T-helper 2 cell treated with Interferon-gamma antibody and Interleukin-4, amounts not matched to agents 5 μg/mL and 100 μg/mL, for 36 hours (primary cell): ENCODE results near the gene HDAC7.
"Not testable (repeated sequence)": the region's sequence is repeated elsewhere in the genome, so short reads cannot be mapped to it uniquely, and the experiment has no call there.

Experiments
- DNase-seq: peaks from one replicate; pipeline ENCODE4 v3.0.0; 2021; ENCODE audit warnings: low spot score
- H3K27ac Mint-ChIP-seq: one replicate; pipeline ENCODE4 v1.8.0; 2021; ENCODE audit warnings: mild to moderate bottlenecking, mixed read lengths
- H3K27me3 Mint-ChIP-seq: one replicate; pipeline ENCODE4 v1.8.0; 2021; ENCODE audit warnings: low read depth, mixed read lengths
- H3K36me3 Mint-ChIP-seq: one replicate; pipeline ENCODE4 v1.8.0; 2021; ENCODE audit warnings: low read depth, mixed read lengths
- H3K4me1 Mint-ChIP-seq: one replicate; pipeline ENCODE4 v1.8.0; 2021; ENCODE audit warnings: low read depth, mixed read lengths
- H3K4me3 Mint-ChIP-seq: one replicate; pipeline ENCODE4 v1.8.0; 2022; ENCODE audit warnings: mild to moderate bottlenecking, moderate library complexity, mixed read lengths
- H3K9me3 Mint-ChIP-seq: one replicate; pipeline ENCODE4 v1.8.0; 2021; ENCODE audit warnings: mixed read lengths

The HDAC7 gene

DNA sequence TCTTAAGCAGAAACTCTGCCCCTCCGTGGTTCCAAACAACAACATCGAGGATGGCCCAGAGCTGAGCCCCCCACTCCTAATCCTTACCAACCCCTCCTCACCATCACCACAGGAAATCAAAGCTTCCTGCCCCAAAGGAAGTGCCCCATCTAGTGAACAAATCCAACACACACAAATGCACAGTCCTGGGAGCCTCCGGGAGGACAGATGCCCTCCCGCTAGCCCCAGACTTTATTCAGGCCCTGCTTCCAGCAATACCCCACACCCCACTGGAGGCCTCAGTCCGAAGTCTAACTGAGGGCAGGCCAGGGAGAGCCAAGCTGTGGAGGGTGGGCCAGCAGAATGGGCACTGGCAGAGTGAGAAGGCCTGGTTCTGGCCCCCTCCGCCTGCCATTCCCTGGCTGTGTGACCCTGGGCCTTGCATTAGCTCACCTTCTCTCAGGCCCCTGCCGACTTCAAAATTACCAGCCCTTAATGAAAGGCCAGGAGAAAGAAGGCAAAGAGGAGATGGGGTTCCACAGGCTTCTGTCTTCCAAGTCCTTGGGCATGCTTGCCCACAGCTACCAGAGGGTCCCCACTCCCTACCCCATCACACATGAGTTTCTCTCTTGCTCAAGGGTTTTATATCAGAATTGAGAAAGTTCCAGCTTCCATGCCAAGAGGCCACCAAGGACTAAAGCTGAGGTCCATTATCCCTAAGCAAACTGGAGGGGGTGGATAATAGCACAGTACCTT, 2.3 kb downstream of the HDAC7 start:
- peaks cover 67% of the 10 kb centered on the region for H3K4me1 Mint-ChIP-seq
- no peaks in the 10 kb centered on the region for H3K9me3 Mint-ChIP-seq
- H3K27ac Mint-ChIP-seq, result peak overlapping the region; percentile 86
- no peaks in the 10 kb centered on the region for H3K27me3 Mint-ChIP-seq
- DNase-seq, result no peak
- peaks cover 40% of the 10 kb centered on the region for H3K36me3 Mint-ChIP-seq
- peak overlapping the region; percentile 87 for H3K4me3 Mint-ChIP-seq

DNA sequence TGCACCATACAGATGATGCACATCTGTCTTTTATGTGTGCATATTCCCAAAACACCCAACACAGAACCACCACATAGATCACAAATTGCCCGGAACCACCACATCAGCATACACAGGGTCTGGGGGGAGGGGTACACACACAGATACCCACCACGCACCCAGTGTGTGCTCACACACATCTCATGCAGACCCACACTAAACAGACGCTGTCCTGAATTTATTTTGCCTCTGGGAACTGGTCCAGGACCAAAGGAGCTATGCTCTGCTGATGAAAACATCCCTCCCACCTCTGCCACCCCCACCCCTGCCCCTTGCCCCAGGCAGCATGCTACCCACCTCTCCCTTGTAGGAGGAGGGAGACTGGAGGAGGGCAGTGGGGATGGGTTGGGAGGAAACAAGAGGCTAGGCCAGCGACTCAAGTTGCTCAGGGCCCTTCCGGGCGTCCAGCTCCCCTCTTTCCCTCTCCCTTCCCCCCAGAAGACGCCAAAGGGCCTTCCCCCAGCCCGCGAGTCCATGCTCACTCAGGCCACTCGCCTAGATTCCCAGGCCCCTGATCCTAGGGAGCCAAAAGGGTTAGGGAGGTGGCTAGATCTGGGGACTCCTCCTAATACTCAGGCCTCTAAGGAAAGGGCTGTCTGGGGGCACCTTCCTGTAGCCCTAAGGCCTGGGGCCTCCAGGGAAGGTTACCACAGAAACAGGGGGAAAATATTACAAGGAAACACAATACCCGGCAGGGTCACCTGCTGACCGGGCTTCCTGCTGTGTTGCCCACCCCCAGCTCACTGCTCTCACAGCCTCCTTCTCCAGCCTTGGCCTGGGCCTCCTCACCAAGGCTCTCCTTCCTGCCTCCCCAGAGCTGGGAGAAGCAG, 3.1 kb downstream of the HDAC7 start:
- Mint-ChIP-seq H3K4me1 (peaks cover 66% of the 10 kb centered on the region), H3K27ac (peak overlapping the region; percentile 86), H3K9me3 (no peaks in the 10 kb centered on the region), H3K4me3 (peak overlapping the region; percentile 87), H3K36me3 (peaks cover 45% of the 10 kb centered on the region), H3K27me3 (no peaks in the 10 kb centered on the region)
- DNase-seq, result no peak

DNA sequence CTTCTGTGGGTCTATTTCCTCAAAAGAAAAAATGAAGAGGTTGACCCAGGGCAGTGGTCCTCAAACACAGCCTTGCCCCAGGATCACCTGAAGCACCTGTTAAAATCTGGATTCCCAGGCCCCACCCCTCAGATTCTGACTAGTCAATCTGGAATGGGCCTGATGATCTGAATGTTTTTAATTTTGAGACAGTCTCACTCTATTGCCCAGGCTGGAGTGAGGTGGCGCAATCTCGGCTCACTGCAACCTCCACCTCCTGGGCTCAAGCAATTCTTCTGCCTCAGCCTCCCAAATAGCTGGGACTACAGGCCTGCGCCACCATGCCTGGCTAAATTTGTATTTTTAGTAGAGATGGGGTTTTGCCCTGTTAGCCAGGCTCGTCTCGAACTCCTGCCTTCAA, 4.3 kb downstream of the HDAC7 start:
- Mint-ChIP-seq H3K4me3 (peak overlapping the region; percentile 87), H3K36me3 (peaks cover 55% of the 10 kb centered on the region), H3K4me1 (peaks cover 69% of the 10 kb centered on the region)

DNA sequence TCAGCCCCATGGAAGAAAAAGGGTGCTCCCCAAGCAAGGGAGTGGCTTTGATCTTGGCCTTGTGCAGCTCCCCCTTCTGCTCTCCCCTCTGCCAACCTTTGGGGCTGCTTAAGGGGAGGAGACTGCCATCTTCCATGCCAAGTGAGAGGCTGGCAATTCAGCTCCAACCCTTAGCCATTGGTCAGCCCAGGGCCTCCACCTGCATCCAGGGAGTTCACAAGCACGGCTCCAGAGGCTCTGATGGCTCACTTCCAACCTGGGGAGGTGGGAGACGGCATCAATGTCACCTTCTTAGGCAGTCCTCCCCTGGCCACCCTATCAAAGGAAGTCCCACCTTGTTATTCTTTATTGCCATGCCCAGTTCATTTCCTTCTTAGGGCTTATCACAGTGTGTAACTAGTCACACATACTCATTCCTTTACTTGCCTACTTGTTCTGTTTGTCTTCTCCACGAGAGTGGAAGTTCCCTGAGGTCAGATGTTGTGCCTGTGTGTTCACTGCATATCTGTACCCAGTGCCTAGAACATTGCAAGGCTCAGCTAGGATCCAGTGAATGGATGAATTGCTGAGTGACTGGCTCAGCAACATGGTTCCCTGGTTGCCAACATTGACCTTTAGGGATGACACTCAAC, 5.0 kb downstream of the HDAC7 start:
- peak; percentile 46 for DNase-seq
- Mint-ChIP-seq H3K9me3 (no peaks in the 10 kb centered on the region), H3K36me3 (peaks cover 56% of the 10 kb centered on the region), H3K27me3 (no peaks in the 10 kb centered on the region), H3K4me1 (peaks cover 71% of the 10 kb centered on the region), H3K4me3 (peak overlapping the region; percentile 87), H3K27ac (peak overlapping the region; percentile 96)

More for the DNA sequence above, 4.3 kb downstream of the HDAC7 start:
- not testable (repeated sequence) for H3K9me3 Mint-ChIP-seq, DNase-seq, H3K27me3 Mint-ChIP-seq
- peak overlapping the region; percentile 96 for H3K27ac Mint-ChIP-seq

DNA sequence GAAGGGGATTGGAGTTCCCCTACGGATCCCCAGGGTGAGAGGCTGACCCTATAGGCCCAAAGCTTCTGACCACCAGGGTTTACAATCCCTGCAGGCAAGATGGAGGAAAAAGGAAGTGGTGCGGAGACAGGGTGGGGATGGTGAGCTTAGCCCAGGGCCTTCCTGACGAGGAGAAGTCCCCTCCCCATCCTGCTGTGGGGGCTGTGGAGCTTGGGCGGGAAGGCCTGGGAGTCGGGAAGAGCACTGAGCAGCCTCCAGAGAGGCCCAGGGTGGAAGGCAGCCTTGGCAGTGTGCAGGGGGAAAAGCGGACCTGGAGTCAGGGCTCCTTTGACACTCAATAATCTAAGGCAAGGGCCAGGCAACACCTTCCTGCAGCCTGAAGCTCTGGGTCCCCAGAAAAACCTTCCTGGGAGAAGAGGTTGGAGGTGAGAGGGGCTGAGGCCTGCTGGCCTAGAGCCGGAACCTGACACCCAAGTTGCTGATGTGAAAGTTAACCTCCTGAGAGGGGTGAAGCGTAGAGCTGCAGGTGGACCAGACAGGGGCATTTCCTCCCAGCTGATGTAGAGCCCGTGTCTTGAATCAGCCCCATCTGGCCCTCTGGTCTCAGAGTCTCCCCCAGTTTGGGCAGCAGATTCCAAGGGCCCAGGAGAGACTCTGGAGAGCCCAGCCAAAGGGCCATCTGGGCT, 6.0 kb downstream of the HDAC7 start:
- peaks cover 78% of the 10 kb centered on the region for H3K4me1 Mint-ChIP-seq
- no peak for DNase-seq
- peak overlapping the region; percentile 96 for H3K27ac Mint-ChIP-seq
- no peaks in the 10 kb centered on the region for H3K27me3 Mint-ChIP-seq
- peaks cover 56% of the 10 kb centered on the region for H3K36me3 Mint-ChIP-seq
- H3K9me3 Mint-ChIP-seq, result no peaks in the 10 kb centered on the region
- peak overlapping the region; percentile 87 for H3K4me3 Mint-ChIP-seq

DNA sequence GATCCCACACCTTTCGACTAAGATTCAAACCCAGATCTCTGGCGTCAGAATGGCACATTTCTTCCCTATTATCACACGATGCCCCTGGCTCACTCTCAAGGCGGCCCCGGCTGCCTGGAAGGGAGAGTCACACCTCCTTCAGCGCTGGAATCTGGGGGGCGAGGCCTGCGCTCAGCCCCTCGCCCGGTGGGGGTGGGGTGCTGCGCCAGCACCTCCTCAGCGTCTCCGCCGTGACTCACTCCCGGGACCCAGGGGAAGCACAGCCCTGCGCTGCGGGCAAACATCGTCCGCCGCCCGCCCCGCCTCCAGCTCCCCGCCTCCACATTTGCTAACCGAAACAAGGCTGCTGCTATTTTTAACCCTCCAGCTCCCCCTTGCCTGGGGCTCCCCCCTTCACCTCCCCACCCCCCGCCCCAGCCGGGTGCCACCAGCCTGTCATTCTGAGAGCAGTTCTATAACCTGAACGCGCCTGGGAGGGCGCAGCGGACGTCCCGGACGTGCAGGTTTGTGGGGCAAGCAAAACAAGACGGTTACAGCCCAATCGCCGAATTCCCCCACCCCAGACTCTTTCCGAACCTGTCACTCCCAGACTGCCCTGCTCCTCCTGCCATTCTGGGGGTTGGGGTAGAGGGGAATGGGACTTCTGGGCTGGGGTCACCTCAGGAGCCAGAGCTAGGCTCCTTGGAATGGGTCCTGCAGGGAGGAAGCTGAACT, 6.7 kb downstream of the HDAC7 start:
- Mint-ChIP-seq H3K9me3 (no peaks in the 10 kb centered on the region), H3K4me3 (peak overlapping the region; percentile 87), H3K27me3 (no peaks in the 10 kb centered on the region), H3K4me1 (peaks cover 76% of the 10 kb centered on the region), H3K36me3 (peaks cover 49% of the 10 kb centered on the region), H3K27ac (peak overlapping the region; percentile 96)
- peak; percentile 93 for DNase-seq

DNA sequence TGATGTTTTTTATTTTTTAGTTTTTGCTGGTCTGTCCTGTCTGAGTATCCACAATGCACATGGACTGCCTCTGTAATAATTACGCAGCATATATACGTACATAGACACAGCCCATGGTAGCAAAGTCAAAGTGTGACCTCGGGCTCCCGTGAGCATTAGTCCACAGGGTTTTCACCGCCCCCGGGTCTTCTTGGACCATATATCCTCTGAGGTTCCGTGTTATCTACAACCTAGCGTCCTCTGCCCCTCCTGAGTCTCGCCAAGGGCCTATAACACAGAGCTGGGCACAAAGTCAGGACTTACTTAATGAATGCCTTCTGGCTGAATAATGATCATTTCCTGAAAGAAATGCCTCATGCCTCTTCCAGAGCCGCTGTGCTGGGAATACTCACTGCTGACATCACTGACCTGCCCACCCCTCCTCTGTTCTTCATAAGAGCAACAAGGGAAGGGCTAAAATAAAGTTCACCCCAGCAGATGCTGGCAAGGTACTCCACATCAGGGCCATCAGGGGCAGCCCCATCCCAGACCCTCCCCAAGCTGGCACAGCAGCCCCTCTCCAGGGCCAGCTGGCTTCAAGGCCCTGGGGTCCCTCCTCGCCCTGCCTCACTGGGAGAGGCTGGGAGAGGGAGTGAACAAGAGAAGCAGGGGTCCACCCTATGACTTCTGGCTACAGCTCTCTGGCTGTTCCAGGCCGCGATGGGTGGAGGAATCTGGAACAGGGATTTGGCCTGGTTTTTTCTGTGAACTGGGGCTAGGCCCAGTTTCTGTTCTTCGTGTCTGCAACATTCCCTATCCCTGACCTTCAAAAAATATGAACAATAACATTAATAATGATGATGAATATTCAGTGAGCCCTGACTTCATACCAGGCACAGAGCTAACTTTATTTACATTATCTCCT, 7.9 kb downstream of the HDAC7 start:
- Mint-ChIP-seq H3K27me3 (no peaks in the 10 kb centered on the region), H3K27ac (peak overlapping the region; percentile 96), H3K4me3 (peak overlapping the region; percentile 87), H3K4me1 (peaks cover 79% of the 10 kb centered on the region), H3K36me3 (peaks cover 43% of the 10 kb centered on the region), H3K9me3 (no peaks in the 10 kb centered on the region)
- no peak for DNase-seq

DNA sequence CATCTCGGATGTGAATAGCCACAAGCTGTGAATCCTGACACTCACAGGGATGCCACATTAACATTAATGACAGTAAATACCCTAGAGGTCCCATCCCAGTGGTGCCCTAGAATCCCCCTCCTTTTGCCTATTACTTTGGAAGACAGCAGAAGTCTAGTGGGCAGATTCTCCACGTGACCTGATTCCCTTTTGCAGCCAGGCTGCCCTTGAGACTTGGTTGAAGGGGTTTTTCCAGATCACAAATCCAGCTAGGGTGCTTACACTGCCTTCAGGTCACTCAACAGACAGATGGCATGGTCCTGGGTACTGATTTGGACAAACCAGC, 8.7 kb downstream of the HDAC7 start:
- Mint-ChIP-seq H3K36me3 (peaks cover 43% of the 10 kb centered on the region), H3K9me3 (no peaks in the 10 kb centered on the region), H3K27ac (peak overlapping the region; percentile 93), H3K4me3 (peak overlapping the region; percentile 87), H3K4me1 (peaks cover 80% of the 10 kb centered on the region), H3K27me3 (no peaks in the 10 kb centered on the region)
- no peak for DNase-seq

DNA sequence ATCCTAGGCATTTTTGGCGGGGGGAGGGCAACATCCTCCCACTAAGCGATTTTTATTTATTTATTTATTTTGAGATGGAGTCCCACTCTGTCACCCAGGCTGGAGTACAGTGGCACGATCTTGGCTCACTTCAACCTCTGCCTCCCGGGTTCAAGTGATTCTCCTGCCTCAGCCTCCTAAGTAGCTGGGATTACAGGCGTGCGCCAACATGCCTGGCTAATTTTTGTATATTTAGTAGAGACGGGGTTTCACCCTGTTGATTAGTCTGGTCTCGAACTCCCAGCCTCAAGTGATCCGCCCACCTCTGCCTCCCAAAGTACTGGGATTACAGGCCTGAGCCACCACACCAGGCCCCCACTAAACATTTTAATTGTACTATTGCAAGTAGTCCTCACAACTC, 10.2 kb downstream of the HDAC7 start:
- DNase-seq, H3K9me3 Mint-ChIP-seq, H3K27me3 Mint-ChIP-seq: not testable (repeated sequence)
- H3K36me3 Mint-ChIP-seq, result peaks cover 44% of the 10 kb centered on the region
- peak overlapping the region; percentile 36 for H3K4me3 Mint-ChIP-seq
- H3K4me1 Mint-ChIP-seq, result peaks cover 86% of the 10 kb centered on the region
- H3K27ac Mint-ChIP-seq, result peak overlapping the region; percentile 53

DNA sequence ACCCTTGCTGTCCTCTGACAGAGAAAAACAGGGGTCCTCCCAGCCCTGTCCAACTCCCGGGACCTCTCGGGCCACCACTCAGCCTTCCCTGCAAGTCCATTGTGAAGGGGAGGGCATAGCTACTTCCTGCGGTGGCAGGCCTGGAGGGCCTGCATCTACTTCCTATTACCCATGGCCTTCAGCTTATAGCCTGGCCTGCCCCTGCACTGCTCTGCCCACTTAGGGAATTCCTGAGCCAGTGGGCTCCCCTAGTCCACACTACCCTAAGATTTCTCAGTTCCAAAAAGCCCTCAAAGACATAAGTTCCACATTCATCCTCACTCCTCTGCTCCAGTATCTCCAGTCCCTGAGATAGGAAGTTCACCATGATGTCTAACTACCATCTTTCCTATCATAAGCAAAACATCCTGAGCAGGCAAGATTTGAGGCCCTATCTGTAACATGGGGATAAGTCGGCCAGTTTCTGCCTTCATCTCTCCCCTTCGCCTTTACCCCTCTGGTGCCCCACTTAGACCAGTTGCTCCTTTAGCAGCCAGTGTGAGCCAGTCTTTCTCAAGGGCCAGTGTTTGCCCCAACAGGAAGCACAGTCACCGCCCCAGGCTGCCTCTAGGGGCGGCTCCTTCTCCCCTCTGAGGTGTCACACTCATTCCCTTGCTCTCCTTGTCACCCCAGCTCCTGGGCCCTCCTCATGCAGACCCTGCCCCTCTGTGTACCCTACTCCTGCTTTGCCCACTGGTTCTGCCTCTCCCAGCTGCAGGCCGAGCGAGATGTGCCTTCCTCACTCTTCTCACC, 10.9 kb downstream of the HDAC7 start:
- H3K27ac Mint-ChIP-seq, result peak overlapping the region; percentile 89
- peaks cover 39% of the 10 kb centered on the region for H3K36me3 Mint-ChIP-seq
- DNase-seq, result peak; percentile 69
- no peaks in the 10 kb centered on the region for H3K27me3 Mint-ChIP-seq
- no peaks in the 10 kb centered on the region for H3K9me3 Mint-ChIP-seq
- peak overlapping the region; percentile 79 for H3K4me3 Mint-ChIP-seq
- peaks cover 86% of the 10 kb centered on the region for H3K4me1 Mint-ChIP-seq

DNA sequence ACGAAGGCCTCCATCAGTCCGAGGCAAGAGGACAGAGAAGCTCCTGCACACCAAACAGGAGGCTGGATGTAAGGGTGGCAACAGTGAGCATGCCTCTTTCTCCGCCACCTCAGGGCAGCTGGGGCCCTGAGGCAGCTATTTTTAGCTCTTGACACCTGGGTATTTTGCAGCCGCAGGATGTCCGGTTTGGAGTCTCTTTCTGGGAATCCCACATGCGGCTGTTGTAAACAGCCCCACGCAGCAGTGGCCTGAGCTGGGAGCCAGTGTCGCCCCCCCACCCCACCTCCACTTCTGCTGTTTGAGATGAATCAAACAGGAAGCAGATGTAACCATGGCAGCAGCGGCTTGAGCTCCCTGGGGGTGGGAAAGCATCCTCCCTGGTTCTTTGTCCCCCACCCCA, 11.7 kb downstream of the HDAC7 start:
- peaks cover 45% of the 10 kb centered on the region for H3K36me3 Mint-ChIP-seq
- H3K4me3 Mint-ChIP-seq, result peak overlapping the region; percentile 79
- H3K9me3 Mint-ChIP-seq, result no peaks in the 10 kb centered on the region
- H3K27me3 Mint-ChIP-seq, result no peaks in the 10 kb centered on the region
- peak; percentile 85 for DNase-seq
- peaks cover 86% of the 10 kb centered on the region for H3K4me1 Mint-ChIP-seq
- H3K27ac Mint-ChIP-seq, result peak overlapping the region; percentile 89

DNA sequence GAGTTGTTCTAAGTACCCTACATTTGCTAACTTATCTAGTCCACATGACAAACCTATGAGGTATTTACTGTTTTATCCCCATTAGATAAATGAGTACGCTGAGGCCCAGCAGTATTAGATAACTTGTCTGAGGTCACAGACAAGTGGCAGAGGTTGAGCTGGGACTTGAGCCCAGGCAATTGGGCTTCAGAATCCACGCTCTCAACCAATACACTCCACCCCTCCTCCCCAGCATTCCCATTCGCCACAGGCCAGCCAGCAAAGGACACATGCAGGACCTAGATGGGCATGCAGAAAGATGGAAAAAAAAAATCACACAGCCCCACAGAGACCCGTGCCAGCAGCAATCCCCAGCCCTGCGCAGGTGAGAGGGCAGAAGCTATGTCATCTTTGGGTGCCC, 12.4 kb downstream of the HDAC7 start:
- no peaks in the 10 kb centered on the region for H3K9me3 Mint-ChIP-seq
- H3K27me3 Mint-ChIP-seq, result no peaks in the 10 kb centered on the region
- peaks cover 42% of the 10 kb centered on the region for H3K36me3 Mint-ChIP-seq

More for the DNA sequence above, 12.4 kb downstream of the HDAC7 start:
- peak overlapping the region; percentile 89 for H3K27ac Mint-ChIP-seq
- H3K4me3 Mint-ChIP-seq, result peak overlapping the region; percentile 79
- DNase-seq, result no peak
- H3K4me1 Mint-ChIP-seq, result peaks cover 91% of the 10 kb centered on the region
